D721Med (cell line): ENCODE data around the gene CD96.

ENCODE experiments used
- DNase-seq: peaks from one replicate; pipeline ENCODE4 v3.0.0; 2011; ENCODE audit warnings: low spot score; ENCODE audit not compliant: insufficient read length
- FAIRE-seq: peaks from 2 replicates; lab custom pipeline; 2011; peaks lifted over from hg19 to GRCh38; lab: Jason Lieb, UNC
- TF ChIP-seq, protein P1 (sequence below): IDR thresholded peaks from 2 replicates; pipeline ENCODE4 v1.5.1; 2012; ENCODE audit warnings: mild to moderate bottlenecking, control low read depth; ENCODE audit not compliant: insufficient read depth; ENCODE audit errors: missing control alignments

CD96 gene

DNA sequence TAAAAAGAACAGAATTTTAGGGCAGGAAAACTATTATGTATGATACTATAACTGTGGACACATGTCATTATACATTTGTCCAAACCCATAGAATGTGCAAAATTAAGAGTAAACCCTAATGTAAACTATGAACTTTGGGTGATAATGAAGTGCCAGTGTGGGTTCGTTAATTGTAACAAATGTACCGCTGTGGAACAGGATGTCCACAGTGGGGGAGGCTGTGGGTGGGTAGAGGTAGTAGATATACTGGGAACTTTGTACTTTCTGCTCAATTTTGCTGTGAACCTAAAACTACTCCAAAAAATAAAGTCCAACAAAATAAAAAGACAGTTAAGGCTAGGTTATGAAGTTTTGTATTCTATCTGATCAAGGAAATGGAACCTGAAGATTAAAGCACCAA lies 24.8 kb downstream of the CD96 start:
- DNase-seq, result no peak
- TF ChIP-seq, protein P1, sequence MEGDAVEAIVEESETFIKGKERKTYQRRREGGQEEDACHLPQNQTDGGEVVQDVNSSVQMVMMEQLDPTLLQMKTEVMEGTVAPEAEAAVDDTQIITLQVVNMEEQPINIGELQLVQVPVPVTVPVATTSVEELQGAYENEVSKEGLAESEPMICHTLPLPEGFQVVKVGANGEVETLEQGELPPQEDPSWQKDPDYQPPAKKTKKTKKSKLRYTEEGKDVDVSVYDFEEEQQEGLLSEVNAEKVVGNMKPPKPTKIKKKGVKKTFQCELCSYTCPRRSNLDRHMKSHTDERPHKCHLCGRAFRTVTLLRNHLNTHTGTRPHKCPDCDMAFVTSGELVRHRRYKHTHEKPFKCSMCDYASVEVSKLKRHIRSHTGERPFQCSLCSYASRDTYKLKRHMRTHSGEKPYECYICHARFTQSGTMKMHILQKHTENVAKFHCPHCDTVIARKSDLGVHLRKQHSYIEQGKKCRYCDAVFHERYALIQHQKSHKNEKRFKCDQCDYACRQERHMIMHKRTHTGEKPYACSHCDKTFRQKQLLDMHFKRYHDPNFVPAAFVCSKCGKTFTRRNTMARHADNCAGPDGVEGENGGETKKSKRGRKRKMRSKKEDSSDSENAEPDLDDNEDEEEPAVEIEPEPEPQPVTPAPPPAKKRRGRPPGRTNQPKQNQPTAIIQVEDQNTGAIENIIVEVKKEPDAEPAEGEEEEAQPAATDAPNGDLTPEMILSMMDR, result no peak
- FAIRE-seq, result no peak

GRCh38 chr3:111568355-111568754 lies 26.4 kb downstream of the CD96 start:
- TF ChIP-seq, protein P1, result no peak
- FAIRE-seq (no peak), DNase-seq (no peak)

DNA sequence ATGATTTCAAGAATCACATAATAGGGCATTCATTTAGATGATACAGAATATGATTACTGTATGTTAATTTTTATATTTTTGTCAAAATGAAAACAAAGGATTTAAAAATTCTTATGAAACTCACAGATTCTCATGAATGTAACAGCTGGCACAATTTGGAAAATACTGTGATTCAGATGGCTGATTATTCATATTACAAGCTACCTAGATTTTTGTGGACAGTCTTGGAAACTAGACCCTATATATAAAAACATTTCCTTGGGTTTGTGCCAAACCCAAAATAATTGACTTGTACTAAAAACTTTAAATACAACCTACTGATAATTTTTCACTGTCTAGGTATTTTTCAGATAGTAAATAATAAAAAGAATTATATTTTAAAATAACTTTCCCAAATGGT lies 26.9 kb downstream of the CD96 start:
- no peak for FAIRE-seq
- TF ChIP-seq, protein P1, result no peak

GRCh38 chr3:111570404-111571030 lies 28.5 kb downstream of the CD96 start:
- TF ChIP-seq, protein P1, result no peak
- FAIRE-seq (no peak), DNase-seq (no peak)

More for the DNA sequence above, 26.9 kb downstream of the CD96 start:
- DNase-seq, result no peak

- FAIRE-seq (no peak), DNase-seq (no peak)
- TF ChIP-seq, protein P1, result no peak
Measured at GRCh38 chr3:111571282-111571681, 29.3 kb downstream of the CD96 start.

DNA sequence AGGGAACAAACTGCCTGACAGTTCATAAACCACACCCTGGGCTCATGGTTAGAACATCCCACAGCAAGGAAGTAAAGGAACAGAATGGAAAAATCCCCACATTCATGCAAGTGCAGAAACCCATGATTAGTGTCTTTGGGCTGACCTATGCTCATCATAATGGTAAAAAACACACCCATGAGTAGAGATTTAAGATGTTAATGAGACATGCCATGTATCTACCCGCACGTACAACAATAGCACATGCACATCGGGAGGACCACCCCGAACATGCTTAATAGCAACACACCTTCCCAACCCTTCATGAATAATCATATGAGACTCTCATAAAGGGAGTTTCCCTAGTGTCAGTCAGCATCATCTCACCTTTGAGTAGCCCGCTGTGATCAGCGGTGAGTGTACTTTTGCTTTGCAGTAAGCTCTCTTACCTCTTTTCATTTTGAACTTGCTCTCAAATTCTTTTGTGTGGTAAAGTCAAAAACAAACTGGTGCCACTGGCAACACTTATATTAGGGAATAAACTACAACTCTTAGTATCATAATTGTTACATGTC lies 30.0 kb downstream of the CD96 start:
- TF ChIP-seq, protein P1, result no peak
- DNase-seq (no peak), FAIRE-seq (no peak)

DNA sequence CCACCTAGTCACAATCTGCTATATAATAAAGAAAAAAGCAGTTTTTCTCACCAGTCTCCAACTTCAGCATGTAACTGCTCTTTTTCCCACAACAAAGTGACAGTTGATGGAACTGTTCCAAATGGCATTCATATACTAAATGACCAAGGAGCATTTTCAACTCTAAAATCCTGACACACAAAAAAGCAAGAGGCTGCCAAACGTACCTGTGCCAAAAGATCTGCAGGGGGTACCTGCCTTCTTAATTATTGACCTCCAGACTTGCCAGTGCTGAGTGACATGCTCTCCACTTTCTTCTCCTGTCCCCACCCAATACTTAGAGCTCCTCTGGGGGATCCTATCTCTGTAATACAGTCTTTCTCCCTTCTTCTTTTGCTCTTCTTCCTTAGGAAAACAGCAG lies 35.1 kb downstream of the CD96 start:
- TF ChIP-seq, protein P1, result no peak
- DNase-seq, result no peak
- FAIRE-seq, result no peak
